Vagina (tissue), 2 donors: Measurements from ENCODE around the gene NDUFS7.

Experiments used
- POLR2A ChIP-seq, 2 donors: fragments of 450-650 bp; IDR thresholded peaks; one replicate each; pipeline ENCODE4 v1.6.1; 2017; ENCODE audit warnings: antibody characterized with exemption in 2 of 2, mild to moderate bottlenecking in 2 of 2, moderate library complexity in 2 of 2
- POLR2AphosphoS5 ChIP-seq, 2 donors: sonication (generic); formaldehyde crosslinking; IDR thresholded peaks; one replicate each; pipeline ENCODE4 v1.9.0; 2017; ENCODE audit warnings: antibody characterized with exemption in 2 of 2, mild to moderate bottlenecking in 2 of 2, low read depth in 1 of 2; ENCODE audit not compliant: insufficient read depth in 1 of 2
- TF ChIP-seq, protein P1 (sequence below), 3 experiments: fragments of 450-650 bp in 2 of 3; fragments of 200-600 bp in 1 of 3; sonication (generic) in 1 of 3; IDR thresholded peaks; one replicate each; pipeline ENCODE4 v1.5.1; 2017 to 2019; ENCODE audit warnings: antibody characterized with exemption in 3 of 3, mild to moderate bottlenecking in 2 of 3, moderate library complexity in 2 of 3

DNA sequence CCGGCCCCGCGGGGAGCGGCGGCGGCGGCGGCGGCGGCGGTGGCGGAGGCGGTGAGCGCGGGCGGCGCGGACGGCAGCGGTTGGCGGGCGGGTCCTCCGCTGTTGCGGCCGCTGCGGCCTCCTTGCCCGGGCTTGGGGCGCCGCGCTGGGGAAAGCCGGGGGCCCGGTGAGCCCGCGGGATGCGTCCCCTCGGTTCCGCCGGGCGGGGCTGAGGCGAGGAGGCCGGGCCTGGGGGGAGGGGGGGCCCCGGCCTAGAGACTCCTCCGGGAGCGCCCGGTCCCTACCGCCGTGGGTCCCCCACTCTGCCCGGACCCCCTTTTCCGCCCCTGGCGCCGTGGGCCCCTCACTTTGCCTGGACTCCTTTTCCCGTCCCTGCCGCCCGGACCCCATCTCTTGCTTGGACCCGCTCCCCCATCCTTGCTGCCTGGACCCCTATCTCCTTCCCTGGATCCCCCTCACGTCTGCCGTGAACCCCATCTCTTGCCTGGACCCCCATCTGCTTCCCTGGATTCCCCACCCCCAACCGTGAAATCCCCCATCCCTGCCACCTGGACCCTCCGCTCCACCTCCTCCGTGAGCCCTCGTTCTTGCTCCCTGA lies 28.6 kb upstream of the NDUFS7 start:
- no peak for TF ChIP-seq POLR2AphosphoS5 (IDR thresholded peaks at IDR 0.05; ENCODE audit: insufficient read depth in 1 of 2, low read depth in 1 of 2)
- TF ChIP-seq, protein P1, sequence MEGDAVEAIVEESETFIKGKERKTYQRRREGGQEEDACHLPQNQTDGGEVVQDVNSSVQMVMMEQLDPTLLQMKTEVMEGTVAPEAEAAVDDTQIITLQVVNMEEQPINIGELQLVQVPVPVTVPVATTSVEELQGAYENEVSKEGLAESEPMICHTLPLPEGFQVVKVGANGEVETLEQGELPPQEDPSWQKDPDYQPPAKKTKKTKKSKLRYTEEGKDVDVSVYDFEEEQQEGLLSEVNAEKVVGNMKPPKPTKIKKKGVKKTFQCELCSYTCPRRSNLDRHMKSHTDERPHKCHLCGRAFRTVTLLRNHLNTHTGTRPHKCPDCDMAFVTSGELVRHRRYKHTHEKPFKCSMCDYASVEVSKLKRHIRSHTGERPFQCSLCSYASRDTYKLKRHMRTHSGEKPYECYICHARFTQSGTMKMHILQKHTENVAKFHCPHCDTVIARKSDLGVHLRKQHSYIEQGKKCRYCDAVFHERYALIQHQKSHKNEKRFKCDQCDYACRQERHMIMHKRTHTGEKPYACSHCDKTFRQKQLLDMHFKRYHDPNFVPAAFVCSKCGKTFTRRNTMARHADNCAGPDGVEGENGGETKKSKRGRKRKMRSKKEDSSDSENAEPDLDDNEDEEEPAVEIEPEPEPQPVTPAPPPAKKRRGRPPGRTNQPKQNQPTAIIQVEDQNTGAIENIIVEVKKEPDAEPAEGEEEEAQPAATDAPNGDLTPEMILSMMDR (IDR thresholded peaks at IDR 0.05) = no peak
- peak in 1 of 2 donors; percentile 40 for TF ChIP-seq POLR2A (IDR thresholded peaks at IDR 0.05)
